Heart left ventricle (tissue), 13 donors: ENCODE measurements around the gene TRIM47.

Experiments used
- POLR2A ChIP-seq, 2 donors: fragments of 450-650 bp; IDR thresholded peaks; one replicate each; pipeline ENCODE4 v1.6.1; 2017; ENCODE audit warnings: antibody characterized with exemption in 2 of 2, mild to moderate bottlenecking in 2 of 2, moderate library complexity in 2 of 2
- TF ChIP-seq, protein P1 (sequence below), 12 donors: fragments of 200-600 bp; sonication (generic) in 4 of 12; IDR thresholded peaks; one replicate each; pipeline versions ENCODE4 v1.5.0 to v1.8.0; 2018 to 2022; ENCODE audit warnings: antibody characterized with exemption in 12 of 12, mild to moderate bottlenecking in 5 of 12
- donor health status: ischemic (EF 13 %, LVEDD 7.1; RV severe dilation, severe dysfunction).
- donor health status: DM: no; HTN: yes; CAD: no.
- donor health status: DM: no; HTN: no; CAD: no.
- donor health status: ischemic (EF 25% LVEDD 6.9; RV normal size, moderate dysfunction).
- donor health status: ischemic (EF 25% LVEDD 5.7; RV mildly dilated, moderate dysfunction).
- donor health status: ischemic (EF 35%, LVEDD 5.7; RV mildly dilated, moderate dysfunction).
- donor health status: nonischemic (EF 11% LVEDD 7.7; RV severe dilation, severe dysfunction).
- donor health status: DM: yes; HTN: yes; CAD: no.
- donor health status: PGD.
- donor health status: ischemic (EF 29% LVEDD 5.4; RV normal size, mild dysfunction).
- donor health status: nonischemic (EF 23%, LVEDD 6.1; RV moderate dilation, normal function).

DNA sequence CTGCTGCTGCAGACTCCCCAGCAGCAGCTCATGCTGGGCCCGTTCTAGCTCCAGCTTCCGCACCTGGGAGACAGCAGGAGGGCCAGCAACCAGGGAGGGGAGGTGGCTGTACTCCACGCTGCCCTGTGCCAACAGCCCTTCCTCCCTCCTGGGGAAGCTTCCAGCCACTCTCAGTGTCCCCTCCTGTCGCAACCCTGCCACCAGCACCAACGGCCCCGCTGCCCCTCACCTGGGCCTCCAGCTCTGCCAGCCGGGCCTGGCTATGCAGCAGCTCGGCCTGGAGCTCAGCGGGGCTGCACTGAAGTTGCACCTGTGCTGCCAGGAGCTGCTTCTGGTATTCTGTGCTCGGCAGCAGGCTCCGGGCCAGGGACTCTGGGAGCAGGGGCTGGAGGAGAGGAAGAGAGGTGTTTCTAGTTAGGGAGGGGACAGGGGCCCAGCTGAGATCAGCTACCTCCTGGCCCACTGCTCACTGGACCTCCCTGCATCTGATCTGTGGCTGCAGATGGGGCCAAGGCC is 41.7 kb upstream of the TRIM47 start:
- TF ChIP-seq, protein P1, sequence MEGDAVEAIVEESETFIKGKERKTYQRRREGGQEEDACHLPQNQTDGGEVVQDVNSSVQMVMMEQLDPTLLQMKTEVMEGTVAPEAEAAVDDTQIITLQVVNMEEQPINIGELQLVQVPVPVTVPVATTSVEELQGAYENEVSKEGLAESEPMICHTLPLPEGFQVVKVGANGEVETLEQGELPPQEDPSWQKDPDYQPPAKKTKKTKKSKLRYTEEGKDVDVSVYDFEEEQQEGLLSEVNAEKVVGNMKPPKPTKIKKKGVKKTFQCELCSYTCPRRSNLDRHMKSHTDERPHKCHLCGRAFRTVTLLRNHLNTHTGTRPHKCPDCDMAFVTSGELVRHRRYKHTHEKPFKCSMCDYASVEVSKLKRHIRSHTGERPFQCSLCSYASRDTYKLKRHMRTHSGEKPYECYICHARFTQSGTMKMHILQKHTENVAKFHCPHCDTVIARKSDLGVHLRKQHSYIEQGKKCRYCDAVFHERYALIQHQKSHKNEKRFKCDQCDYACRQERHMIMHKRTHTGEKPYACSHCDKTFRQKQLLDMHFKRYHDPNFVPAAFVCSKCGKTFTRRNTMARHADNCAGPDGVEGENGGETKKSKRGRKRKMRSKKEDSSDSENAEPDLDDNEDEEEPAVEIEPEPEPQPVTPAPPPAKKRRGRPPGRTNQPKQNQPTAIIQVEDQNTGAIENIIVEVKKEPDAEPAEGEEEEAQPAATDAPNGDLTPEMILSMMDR (IDR thresholded peaks at IDR 0.05) = no peak
- TF ChIP-seq POLR2A (IDR thresholded peaks at IDR 0.05) = no peak
